ENCODE measurements around the gene PIK3C2G. TPM values are rescaled to one million over a fixed set of nuclear protein-coding genes. Genes with fewer than 3 reads are reported as not detected.

The PIK3C2G gene
- total and polyA plus RNA-seq, 5 donors: not detected

GRCh38 chr12:18304609-18305008 is 43.3 kb downstream of the PIK3C2G start:
- 65% methylated on average over 1 of the region's 1 CpG for WGBS
- Histone ChIP-seq H3K4me1 (ENCODE audit: control insufficient read depth, insufficient read depth, low read length) (no peaks in the 10 kb centered on the region), H3K4me3 (ENCODE audit: low read length) (no peak overlapping the region), H3K9me3 (ENCODE audit: control insufficient read depth, low read length) (no peaks in the 10 kb centered on the region), H3K27me3 (ENCODE audit: control insufficient read depth, insufficient read depth) (no peaks in the 10 kb centered on the region), H3K27ac (ENCODE audit: low read length) (no peak overlapping the region)
- DNase-seq (no peak), ATAC-seq (no peak)
- intact Hi-C loops (cut with DNase I): no loop called here

- WGBS: 44% methylated on average over 1 of the region's 1 CpG
- Histone ChIP-seq H3K4me3 (ENCODE audit: low read length) (no peak overlapping the region), H3K27ac (ENCODE audit: low read length) (no peak overlapping the region), H3K4me1 (ENCODE audit: control insufficient read depth, insufficient read depth, low read length) (no peaks in the 10 kb centered on the region), H3K27me3 (ENCODE audit: control insufficient read depth, insufficient read depth) (no peaks in the 10 kb centered on the region), H3K9me3 (ENCODE audit: control insufficient read depth, low read length) (no peaks in the 10 kb centered on the region)
- DNase-seq: no peak
- intact Hi-C loops (cut with DNase I): no loop called here
- ATAC-seq: no peak
Measured at GRCh38 chr12:18306311-18306710, 45.0 kb downstream of the PIK3C2G start.

GRCh38 chr12:18313306-18313705 is 52.0 kb downstream of the PIK3C2G start:
- WGBS: 84% methylated on average over 2 of the region's 2 CpGs
- no peak overlapping the region for H3K27ac ChIP-seq (ENCODE audit: low read length)
- no peaks in the 10 kb centered on the region for H3K27me3 ChIP-seq (ENCODE audit: control insufficient read depth, insufficient read depth)
- no peak overlapping the region for H3K4me3 ChIP-seq (ENCODE audit: low read length)
- no peaks in the 10 kb centered on the region for H3K9me3 ChIP-seq (ENCODE audit: control insufficient read depth, low read length)
- DNase-seq: no peak
- ATAC-seq: no peak
- no peaks in the 10 kb centered on the region for H3K4me1 ChIP-seq (ENCODE audit: control insufficient read depth, insufficient read depth, low read length)
- intact Hi-C loops (cut with DNase I): no loop called here

- WGBS: 53% methylated on average over 6 of the region's 6 CpGs
- no peak overlapping the region for H3K27ac ChIP-seq (ENCODE audit: low read length)
- DNase-seq (no peak), ATAC-seq (peak; percentile 52 to 63)
- H3K4me3 ChIP-seq (ENCODE audit: low read length): no peak overlapping the region
- no peaks in the 10 kb centered on the region for H3K27me3 ChIP-seq (ENCODE audit: control insufficient read depth, insufficient read depth)
- H3K9me3 ChIP-seq (ENCODE audit: control insufficient read depth, low read length): no peaks in the 10 kb centered on the region
- no peaks in the 10 kb centered on the region for H3K4me1 ChIP-seq (ENCODE audit: control insufficient read depth, insufficient read depth, low read length)
- intact Hi-C loops (cut with DNase I): no loop called here
Measured at GRCh38 chr12:18320036-18320617, 58.8 kb downstream of the PIK3C2G start.

- Histone ChIP-seq H3K27me3 (ENCODE audit: control insufficient read depth, insufficient read depth) (no peaks in the 10 kb centered on the region), H3K4me3 (ENCODE audit: low read length) (no peak overlapping the region), H3K4me1 (ENCODE audit: control insufficient read depth, insufficient read depth, low read length) (no peaks in the 10 kb centered on the region), H3K27ac (ENCODE audit: low read length) (no peak overlapping the region), H3K9me3 (ENCODE audit: control insufficient read depth, low read length) (no peaks in the 10 kb centered on the region)
- intact Hi-C loops (cut with DNase I): no loop called here
- WGBS: 88% methylated on average over 2 of the region's 2 CpGs
- ATAC-seq (no peak), DNase-seq (no peak)
Measured at GRCh38 chr12:18320976-18321375, 59.7 kb downstream of the PIK3C2G start.

- Histone ChIP-seq H3K27me3 (ENCODE audit: control insufficient read depth, insufficient read depth) (no peaks in the 10 kb centered on the region), H3K4me1 (ENCODE audit: control insufficient read depth, insufficient read depth, low read length) (no peaks in the 10 kb centered on the region), H3K9me3 (ENCODE audit: control insufficient read depth, low read length) (no peaks in the 10 kb centered on the region), H3K27ac (ENCODE audit: low read length) (no peak overlapping the region), H3K4me3 (ENCODE audit: low read length) (no peak overlapping the region)
- intact Hi-C loops (cut with DNase I): no loop called here
- ATAC-seq (no peak), DNase-seq (no peak)
Measured at GRCh38 chr12:18323159-18323558, 61.8 kb downstream of the PIK3C2G start.

- Histone ChIP-seq H3K9me3 (ENCODE audit: control insufficient read depth, low read length) (no peaks in the 10 kb centered on the region), H3K4me1 (ENCODE audit: control insufficient read depth, insufficient read depth, low read length) (no peaks in the 10 kb centered on the region), H3K4me3 (ENCODE audit: low read length) (no peak overlapping the region), H3K27ac (ENCODE audit: low read length) (no peak overlapping the region), H3K27me3 (ENCODE audit: control insufficient read depth, insufficient read depth) (no peaks in the 10 kb centered on the region)
- ATAC-seq (no peak), DNase-seq (no peak)
- intact Hi-C loops (cut with DNase I): no loop called here
- 35% methylated on average over 2 of the region's 2 CpGs for WGBS
Measured at GRCh38 chr12:18327036-18327435, 65.7 kb downstream of the PIK3C2G start.

GRCh38 chr12:18332173-18332572 is 70.9 kb downstream of the PIK3C2G start:
- peak; percentile 92 to 95 for ATAC-seq
- Histone ChIP-seq H3K4me3 (ENCODE audit: low read length) (no peak overlapping the region), H3K9me3 (ENCODE audit: control insufficient read depth, low read length) (no peaks in the 10 kb centered on the region), H3K27me3 (ENCODE audit: control insufficient read depth, insufficient read depth) (no peaks in the 10 kb centered on the region), H3K27ac (ENCODE audit: low read length) (peak overlapping the region; percentile 15), H3K4me1 (ENCODE audit: control insufficient read depth, insufficient read depth, low read length) (no peaks in the 10 kb centered on the region)
- WGBS: 60% methylated on average over 4 of the region's 4 CpGs
- intact Hi-C loops (cut with DNase I): no loop called here
- DNase-seq: peak; percentile 28 to 72 (median 32)

- intact Hi-C loops (cut with DNase I): no loop called here
- no peak for DNase-seq
- Histone ChIP-seq H3K27ac (ENCODE audit: low read length) (no peak overlapping the region), H3K4me1 (ENCODE audit: control insufficient read depth, insufficient read depth, low read length) (no peaks in the 10 kb centered on the region), H3K4me3 (ENCODE audit: low read length) (no peak overlapping the region), H3K27me3 (ENCODE audit: control insufficient read depth, insufficient read depth) (no peaks in the 10 kb centered on the region), H3K9me3 (ENCODE audit: control insufficient read depth, low read length) (no peaks in the 10 kb centered on the region)
- ATAC-seq: no peak
- WGBS: 74% methylated on average over 1 of the region's 1 CpG
Measured at GRCh38 chr12:18339633-18340032, 78.3 kb downstream of the PIK3C2G start.

- H3K27ac ChIP-seq (ENCODE audit: low read length): no peak overlapping the region
- no peaks in the 10 kb centered on the region for H3K27me3 ChIP-seq (ENCODE audit: control insufficient read depth, insufficient read depth)
- intact Hi-C loops (cut with DNase I): no loop called here
- ATAC-seq (no peak), DNase-seq (no peak)
- WGBS: 77% methylated on average over 3 of the region's 3 CpGs
- no peak overlapping the region for H3K4me3 ChIP-seq (ENCODE audit: low read length)
- no peaks in the 10 kb centered on the region for H3K4me1 ChIP-seq (ENCODE audit: control insufficient read depth, insufficient read depth, low read length)
- no peaks in the 10 kb centered on the region for H3K9me3 ChIP-seq (ENCODE audit: control insufficient read depth, low read length)
Measured at GRCh38 chr12:18340186-18340585, 78.9 kb downstream of the PIK3C2G start.

GRCh38 chr12:18340786-18341185 is 79.5 kb downstream of the PIK3C2G start:
- H3K4me1 ChIP-seq (ENCODE audit: control insufficient read depth, insufficient read depth, low read length): no peaks in the 10 kb centered on the region
- no peaks in the 10 kb centered on the region for H3K9me3 ChIP-seq (ENCODE audit: control insufficient read depth, low read length)
- no peak for ATAC-seq
- H3K4me3 ChIP-seq (ENCODE audit: low read length): no peak overlapping the region
- intact Hi-C loops (cut with DNase I): no loop called here
- no peak overlapping the region for H3K27ac ChIP-seq (ENCODE audit: low read length)
- H3K27me3 ChIP-seq (ENCODE audit: control insufficient read depth, insufficient read depth): no peaks in the 10 kb centered on the region
- 54% methylated on average over 7 of the region's 7 CpGs for WGBS
- no peak for DNase-seq

- no peak overlapping the region for H3K27ac ChIP-seq (ENCODE audit: low read length)
- no peaks in the 10 kb centered on the region for H3K27me3 ChIP-seq (ENCODE audit: control insufficient read depth, insufficient read depth)
- H3K4me1 ChIP-seq (ENCODE audit: control insufficient read depth, insufficient read depth, low read length): no peaks in the 10 kb centered on the region
- H3K9me3 ChIP-seq (ENCODE audit: control insufficient read depth, low read length): no peaks in the 10 kb centered on the region
- H3K4me3 ChIP-seq (ENCODE audit: low read length): no peak overlapping the region
- DNase-seq (no peak), ATAC-seq (no peak)
- intact Hi-C loops (cut with DNase I): no loop called here
- 91% methylated on average over 4 of the region's 4 CpGs for WGBS
Measured at GRCh38 chr12:18343708-18344107, 82.4 kb downstream of the PIK3C2G start.
